NCI-H2196 (cell line): ENCODE measurements around the gene HERPUD1.
"Not testable (repeated sequence)": the region's sequence is repeated elsewhere in the genome, so short reads cannot be mapped to it uniquely, and the experiment has no call there.

ENCODE experiments used
- DNase-seq: peaks from one replicate; lab custom pipeline; 2025; ENCODE audit not compliant: unreplicated experiment; lab: John Stamatoyannopoulos, UW

HERPUD1 gene, protein sequence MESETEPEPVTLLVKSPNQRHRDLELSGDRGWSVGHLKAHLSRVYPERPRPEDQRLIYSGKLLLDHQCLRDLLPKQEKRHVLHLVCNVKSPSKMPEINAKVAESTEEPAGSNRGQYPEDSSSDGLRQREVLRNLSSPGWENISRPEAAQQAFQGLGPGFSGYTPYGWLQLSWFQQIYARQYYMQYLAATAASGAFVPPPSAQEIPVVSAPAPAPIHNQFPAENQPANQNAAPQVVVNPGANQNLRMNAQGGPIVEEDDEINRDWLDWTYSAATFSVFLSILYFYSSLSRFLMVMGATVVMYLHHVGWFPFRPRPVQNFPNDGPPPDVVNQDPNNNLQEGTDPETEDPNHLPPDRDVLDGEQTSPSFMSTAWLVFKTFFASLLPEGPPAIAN

DNA sequence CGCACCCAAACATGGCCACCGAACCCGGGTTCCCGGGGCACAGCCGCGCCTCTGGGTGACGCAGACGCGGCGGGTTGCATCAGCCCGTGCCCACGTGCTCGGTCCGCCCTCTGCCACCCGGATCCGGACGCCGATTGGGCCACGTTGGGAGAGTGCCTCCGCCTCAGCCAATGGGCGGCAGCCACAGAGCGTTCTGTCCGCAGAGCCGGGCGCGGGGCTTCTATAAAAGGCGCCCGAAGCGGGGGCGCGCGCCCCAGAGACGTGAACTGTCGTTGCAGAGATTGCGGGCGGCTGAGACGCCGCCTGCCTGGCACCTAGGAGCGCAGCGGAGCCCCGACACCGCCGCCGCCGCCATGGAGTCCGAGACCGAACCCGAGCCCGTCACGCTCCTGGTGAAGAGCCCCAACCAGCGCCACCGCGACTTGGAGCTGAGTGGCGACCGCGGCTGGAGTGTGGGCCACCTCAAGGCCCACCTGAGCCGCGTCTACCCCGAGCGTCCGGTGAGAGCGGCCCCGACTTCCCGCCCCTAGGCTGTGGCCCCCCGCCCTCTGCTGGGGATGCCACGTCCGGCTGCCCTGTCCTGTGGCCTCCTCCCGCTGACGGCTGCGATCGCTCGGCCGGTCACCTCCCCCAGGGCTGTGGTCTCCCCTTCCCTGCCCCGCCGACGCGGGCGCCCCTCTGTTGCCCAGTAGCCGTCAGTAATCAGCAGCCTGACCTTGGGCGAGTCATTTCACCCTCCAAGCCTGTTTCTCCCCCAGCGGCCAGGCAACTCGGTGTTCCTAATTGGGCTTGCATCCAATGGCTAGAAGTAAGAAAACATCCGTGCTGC, at the start of gene HERPUD1:
HERPUD1 (plus strand) TSS at position 251 of the 829 bp plus-strand sequence; CDS start at position 354, 103 bp downstream.
- DNase-seq, result peak; percentile 89

DNA sequence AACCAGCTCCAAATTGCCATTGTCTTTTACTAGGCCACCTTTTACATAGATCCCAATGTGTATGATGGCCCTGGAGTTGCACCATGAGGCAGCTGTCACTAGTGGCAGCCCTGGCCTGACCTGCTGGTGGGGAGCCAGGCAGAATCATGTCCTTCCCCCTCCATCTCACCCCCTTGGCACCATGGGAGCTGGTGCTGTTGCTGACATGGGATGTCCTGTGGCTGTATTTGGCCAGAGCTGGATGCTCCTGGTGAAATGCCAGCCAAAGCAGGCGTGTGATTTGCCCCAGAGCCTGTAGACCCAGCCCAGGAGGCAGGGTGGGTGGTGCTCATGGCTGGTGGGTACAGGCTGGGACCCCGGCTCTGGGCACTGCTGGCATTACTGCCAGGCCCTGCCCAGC, 48.4 kb upstream of the HERPUD1 start:
- no peak for DNase-seq

DNA sequence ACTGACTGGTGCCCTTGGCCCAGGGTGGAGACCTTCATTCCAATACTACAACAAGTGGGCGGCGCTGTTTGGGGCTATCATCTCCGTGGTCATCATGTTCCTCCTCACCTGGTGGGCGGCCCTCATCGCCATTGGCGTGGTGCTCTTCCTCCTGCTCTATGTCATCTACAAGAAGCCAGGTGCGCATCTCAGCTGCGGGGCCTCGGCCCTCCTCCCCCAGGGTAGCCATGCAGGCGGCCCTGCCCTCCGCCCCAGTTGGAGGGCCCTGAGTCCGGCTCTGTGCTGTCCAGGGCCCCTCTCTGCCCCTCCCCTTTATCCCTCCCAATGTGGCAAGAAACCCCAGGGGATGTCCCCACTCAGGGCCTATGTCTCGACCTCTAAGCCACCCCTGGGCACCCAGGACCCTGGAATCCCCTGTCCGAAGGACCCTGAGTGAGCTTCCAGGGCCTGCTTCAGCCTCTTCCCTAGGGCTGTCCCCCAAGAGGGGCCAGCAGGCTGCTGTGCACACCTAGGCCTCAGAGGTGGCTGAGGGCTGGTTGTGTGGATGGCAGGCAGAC, 47.8 kb upstream of the HERPUD1 start:
- no peak for DNase-seq

DNA sequence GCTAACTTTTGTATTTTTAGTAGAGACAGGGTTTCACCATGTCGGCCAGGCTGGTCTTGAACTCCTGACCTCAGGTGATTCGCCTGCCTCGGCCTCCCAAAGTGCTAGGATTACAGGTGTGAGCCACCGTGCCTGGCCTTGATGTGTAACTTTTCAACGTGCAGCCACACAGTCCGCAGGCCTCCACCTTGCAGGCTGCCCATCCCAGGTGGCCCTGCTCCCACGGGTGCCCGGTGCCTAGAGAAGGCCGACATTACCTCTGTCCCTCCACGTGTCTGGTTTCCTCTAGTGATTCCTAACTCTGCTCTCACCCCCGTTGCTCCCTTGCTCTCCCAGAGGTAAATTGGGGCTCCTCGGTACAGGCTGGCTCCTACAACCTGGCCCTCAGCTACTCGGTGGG, 47.0 kb upstream of the HERPUD1 start:
- DNase-seq, result not testable (repeated sequence)

DNA sequence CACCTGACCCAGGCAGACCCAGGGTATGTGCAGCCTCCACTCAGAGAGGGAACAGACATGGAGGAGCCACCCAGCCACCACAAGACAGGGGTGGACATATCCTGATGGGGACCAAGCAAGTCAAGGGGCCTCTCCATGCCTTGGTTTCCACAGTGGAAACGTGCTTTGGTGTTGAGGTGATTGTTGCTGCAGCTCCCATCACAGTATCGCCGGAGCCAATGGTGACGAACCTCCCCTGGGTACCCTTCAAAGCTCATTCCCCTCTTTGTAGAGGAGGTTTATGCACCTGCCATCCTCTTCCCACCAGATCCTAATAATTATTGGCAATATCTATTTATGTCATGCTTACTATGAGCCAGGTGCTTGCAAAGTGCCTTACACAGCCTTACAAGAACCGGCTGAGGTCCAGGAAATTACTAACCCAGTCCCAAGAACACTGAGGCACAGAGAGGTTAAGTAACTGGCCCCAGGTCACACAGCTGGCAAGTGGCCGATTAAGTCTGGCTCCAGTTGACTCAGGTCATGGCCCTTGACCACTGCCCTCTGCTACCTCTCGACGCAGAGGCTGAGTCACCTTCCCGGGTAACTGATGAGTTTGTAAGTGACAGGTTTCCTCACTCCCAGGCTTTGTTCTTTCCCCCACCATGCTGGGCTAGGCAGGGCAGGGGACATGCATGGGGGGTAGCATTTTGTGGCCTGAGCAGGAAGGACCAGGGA, 46.3 kb upstream of the HERPUD1 start:
- no peak for DNase-seq

DNA sequence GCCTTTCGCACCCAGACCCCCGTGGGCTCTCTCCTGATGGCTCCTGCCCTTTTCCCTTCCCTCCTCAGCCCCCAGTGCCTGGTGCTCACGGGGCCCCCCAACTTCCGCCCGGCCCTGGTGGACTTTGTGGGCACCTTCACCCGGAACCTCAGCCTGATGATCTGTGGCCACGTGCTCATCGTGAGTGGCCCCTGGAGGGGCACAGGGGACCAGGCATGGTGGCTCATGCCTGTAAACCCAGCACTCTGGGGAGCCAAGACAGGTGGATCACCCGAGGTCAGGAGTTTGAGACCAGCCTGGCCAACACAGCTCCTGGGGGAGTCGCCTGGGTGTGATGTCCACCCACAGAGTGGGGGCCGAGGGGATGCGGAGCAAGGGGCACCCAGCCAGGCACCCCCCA, 45.6 kb upstream of the HERPUD1 start:
- DNase-seq, result no peak

DNA sequence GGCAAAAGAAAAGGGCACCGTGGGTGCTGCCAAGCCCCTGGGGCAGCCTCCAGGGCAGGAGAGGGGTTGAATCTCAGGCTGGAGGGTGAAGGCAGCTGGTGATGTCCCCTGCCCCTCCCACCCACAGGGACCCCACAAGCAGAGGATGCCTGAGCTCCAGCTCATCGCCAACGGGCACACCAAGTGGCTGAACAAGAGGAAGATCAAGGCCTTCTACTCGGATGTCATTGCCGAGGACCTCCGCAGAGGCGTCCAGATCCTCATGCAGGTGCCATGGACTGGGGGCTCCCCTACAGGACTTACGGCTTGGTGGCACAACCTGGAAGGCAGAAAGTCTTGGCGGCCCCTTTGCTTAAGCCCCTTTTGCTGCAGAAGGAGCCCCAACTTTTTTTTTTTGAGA, 45.1 kb upstream of the HERPUD1 start:
- no peak for DNase-seq

DNA sequence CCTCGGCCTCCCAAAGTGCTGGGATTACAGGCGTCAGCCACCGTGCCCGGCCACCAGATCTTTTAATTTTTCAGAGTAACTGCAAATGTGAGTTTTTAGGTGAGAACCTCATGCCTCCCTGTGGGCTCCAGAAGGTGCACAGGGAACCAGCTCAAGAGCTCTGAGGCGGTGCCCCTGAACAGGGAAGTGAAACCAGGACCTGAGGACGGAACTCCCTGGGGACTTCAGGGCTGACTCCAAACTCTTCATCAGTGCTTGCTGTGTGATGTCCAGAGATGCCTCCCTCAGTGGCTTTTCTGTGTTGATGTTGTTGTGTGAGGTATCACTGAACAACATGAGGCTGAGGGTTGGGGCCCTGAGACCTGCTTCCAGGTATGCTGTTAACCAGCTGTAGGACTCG, 43.1 kb upstream of the HERPUD1 start:
- DNase-seq, result no peak

DNA sequence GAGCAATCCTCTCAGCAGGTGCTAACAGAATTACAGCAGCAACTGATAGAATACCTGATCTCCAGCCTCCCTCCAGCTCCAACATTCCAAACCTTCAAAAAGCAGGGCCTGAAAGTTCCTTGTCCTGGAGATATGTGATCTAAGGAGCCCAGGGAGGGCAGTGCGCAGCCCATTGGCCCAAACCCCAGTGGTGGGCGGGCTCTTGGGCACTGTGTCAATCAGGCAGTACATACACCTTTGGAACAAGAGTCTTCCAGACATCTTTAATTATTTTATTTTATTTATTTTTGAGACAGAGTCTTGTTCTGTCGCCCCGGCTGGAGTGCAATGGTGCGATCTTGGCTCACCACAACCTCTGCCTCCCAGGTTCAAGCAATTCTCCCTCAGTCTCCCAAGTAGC, 42.7 kb upstream of the HERPUD1 start:
- no peak for DNase-seq

DNA sequence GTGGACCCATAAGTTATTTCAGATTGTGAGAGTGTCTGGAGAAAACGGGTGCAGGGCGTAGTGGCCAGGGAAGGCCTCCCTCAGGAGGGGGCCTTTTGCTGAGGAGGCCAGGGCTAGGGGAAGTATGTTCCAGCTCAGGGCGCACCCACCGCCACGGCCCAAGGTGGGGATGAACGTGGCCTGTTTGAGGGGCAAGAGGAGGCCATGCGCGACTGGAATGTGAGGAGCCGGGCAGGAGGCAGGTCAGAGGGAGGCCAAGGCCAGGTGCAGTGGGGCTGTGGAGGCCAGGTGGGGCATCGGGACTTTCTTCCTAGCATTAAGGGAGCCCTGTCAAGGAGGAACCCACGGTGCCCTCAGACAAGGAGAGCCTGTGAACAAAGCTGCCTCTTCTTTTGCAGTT, 40.3 kb upstream of the HERPUD1 start:
- no peak for DNase-seq

DNA sequence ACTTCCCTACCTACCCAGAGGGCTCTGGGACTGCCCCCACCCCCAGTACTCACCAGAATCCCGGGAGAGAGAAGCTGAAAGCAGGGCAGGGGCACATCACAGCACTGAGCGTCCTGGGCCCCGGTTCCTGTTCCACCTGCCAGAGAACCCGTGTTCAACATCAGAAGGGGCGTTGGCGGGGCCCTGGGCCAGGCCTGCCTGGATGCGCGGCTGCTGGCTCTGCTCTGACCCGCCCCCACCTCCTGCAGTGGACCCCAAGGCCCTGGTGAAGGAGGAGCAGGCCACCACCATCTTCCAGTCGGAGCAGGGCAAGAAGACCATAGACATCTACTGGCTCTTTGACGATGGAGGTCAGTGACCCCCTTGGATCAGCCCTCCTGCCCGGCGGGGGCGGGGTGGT, 39.2 kb upstream of the HERPUD1 start:
- DNase-seq, result no peak

DNA sequence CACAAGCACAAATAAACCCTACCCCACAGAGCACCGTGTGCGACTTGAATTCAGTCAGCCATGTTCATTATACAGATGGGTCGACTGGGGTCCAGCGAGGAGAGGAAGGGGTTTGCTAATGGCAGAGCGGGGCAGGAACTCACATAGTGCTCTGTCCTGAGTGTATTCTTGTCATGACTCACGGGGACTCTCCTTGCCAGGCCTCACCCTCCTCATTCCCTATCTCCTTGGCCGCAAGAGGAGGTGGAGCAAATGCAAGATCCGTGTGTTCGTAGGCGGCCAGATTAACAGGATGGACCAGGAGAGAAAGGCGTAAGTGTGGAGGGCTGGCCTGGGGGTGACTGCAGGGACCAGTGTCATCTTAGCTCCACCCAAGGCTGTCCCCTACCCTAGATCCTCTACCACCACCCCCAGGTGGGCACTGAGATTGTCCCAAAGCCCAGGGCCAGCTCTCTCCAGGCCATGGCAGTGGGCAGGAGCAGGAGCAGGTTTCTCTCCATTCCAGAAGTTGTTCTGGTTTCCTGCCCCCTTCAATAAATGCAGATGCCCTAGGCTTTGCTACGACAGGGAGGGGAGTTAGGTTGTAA, 37.5 kb upstream of the HERPUD1 start:
- no peak for DNase-seq

DNA sequence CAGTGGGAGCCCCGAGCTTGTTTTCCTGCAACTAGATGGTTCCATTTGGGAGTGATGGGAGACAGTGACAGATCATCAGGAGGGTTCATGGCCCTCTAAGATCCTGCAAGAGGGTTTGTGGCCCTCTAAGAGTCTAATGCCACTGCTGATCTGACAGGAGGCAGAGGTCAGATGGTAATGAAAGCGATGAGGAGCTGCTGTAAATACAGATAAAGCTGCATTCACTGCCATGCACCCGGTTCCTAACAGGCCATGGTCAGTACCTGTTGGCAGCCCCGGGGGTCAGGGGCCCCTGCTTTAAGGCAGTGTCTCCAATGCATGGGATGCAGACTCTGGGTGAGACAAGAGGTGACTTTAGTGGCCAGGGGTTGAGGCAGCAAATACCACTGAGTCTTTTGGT, 36.1 kb upstream of the HERPUD1 start:
- no peak for DNase-seq

DNA sequence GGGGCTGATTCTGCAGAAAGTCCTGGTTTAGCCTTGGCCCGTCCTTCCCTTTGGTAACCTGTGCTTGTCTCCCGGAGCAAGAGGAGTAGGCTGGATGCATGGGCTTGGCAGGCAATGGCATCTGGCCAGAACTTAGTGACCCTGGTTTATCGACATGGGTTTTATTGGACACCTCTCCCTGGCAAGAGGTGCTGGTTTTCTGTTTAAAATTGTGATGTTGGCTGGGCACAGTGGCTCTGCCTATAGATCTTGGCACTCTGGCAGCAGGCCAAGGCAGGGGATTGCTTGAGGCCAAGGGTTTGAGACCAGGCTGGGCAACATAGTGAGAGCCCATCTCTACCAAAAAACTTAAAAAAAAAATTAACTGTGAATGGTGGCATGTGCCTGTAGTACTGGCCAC, 35.7 kb upstream of the HERPUD1 start:
- no peak for DNase-seq

DNA sequence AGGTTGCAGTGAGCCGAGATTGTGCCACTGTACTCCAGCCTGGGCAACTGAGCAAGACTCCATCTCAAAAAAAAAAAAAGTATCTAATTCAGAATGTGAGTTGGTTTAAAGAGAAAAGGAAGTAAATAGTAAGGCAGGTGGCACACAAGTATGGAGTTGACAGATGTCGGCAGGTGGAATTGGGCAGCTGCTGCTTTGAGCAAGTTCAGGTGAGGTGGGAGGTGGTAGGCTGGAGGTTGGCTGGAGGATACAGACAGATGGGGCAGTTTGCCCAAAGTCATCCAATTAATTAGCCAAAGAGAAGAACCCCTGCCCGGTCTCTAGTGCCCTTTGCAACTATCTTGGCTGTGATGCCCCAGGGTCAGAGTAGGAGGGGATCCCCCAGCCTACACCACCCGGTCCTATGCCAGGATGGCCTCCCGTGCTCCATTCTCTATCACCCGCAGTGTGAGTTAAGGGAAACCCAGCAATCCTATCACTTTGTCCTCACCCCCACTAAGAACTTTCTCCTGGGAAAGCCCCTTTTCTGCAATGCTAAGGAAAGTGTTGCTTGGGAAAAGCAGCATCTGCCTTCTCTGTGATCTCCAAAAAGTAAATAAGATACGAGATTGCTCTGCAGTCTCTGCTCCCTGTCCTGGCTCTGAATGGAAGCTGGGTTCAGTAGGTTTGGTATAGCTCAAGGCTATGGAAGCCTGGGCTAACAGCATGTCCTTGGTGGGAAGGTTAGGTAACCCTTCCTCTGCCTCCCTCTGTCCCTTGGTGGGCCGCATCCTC, 34.7 kb upstream of the HERPUD1 start:
- DNase-seq, result no peak

DNA sequence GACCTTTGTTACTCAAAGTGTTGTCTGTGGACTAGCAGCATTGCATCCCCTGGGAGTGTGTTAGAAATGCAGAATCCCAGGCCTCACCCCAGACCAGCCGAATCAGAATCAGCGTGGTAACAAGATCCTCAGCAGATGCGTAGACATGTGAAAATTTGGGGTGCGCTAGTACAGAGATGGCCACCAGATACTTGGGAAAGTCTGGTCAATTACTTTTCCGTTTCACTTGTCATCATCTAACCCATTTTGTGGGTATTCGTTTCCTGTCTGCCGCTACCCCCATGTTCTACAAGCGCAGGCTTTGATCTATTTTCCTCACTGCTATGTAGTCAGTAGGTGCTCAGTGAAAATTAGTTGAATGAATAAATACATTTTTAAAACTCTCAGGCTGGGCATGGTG, 33.1 kb upstream of the HERPUD1 start:
- DNase-seq, result no peak

DNA sequence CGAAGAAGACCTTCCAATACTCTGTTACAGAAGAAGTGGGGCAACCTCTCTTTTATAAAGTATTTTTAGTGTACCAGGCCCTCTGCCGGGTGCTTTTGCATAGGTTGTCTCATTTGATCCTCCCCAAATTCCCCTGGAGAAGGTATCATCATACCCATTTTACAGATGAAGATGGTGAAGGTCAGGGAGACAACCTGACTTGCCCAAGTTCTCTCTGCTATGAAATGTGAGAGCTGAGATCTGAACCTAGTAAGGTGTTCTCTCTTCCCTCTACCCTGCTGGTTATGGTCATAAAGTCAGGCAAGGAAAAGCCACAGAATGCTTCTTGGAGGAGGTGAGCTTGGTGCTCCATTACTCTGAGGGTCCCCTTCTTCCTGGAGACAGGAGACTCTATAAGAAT, 28.1 kb upstream of the HERPUD1 start:
- no peak for DNase-seq

DNA sequence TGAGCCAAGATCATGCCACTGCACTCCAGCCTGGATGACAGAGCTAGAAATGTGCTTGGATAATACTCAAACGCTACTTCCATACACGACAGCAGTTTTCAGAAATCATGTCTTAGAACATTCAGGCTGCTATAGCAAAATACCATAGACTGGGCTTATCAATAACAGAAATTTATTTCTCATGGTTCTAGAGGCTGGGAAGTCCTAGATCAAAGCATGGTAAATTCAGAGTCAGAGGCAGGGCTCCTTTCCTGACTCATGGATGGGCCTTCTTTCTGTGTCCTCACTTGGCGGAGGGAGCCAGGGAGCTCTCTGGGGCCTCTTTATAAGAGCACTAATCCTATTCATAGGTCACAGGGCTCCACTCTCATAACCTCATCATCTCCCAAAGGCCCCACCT, 24.5 kb upstream of the HERPUD1 start:
- DNase-seq, result no peak

DNA sequence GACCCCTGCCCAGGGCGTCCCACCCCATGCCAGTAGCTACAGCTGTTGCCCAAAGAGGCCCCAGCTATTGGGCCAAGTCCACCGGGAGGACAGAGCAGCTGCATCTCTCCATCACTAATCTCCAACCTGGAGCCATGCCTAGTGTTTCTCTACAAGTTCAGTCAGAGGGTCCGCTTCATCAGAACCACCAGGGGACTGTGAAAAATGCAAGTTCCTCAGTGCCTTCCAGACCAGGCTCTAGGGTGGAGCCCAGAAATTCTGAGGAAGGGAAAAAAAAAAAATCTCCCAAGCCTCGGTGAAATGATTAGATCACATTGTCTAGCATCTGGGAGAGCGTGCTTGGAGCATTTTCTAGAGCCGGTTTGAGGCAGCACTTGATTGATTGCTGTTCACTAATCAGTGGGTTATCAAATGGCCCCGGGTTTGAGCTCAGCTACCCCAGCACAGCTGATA, 22.4 kb upstream of the HERPUD1 start:
- DNase-seq, result no peak

DNA sequence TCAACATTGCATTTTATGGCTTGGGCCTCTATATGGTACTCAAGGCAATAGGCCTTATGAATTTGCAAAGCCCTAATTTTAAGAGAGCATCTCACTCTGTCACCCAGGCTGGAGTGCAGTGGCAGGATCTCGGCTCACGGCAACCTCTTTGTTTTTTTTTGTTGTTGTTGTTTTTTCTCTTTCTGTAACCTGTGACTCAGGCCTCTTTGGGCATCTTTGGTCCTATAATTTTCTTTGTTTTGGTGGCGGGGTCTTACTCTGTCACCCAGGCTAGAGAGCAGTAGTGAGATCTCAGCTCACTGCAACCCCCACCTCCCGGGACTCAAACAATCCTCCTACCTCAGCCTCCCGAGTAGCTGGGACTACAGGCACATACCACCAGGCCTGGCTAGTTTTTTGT, 21.8 kb upstream of the HERPUD1 start:
- no peak for DNase-seq
